Fibroblast of lung (primary cell): ENCODE results near the gene ATP13A4. TPM values are rescaled to one million over a fixed set of nuclear protein-coding genes. Genes with fewer than 3 reads are reported as not detected.

Experiments
- DNase-seq, 2 donors: peaks; one replicate each; pipeline versions ENCODE4 v3.0.0 to v3.0.0-alpha.2; 2010; ENCODE audit warnings: low read depth in 2 of 2
- H2AFZ ChIP-seq: 2 replicates; pipeline ENCODE4 v1.5.1; 2012; ENCODE audit warnings: low read length, control low read depth, inconsistent platforms
- H3K27ac ChIP-seq: 2 replicates; pipeline ENCODE4 v1.5.1; 2011; ENCODE audit warnings: low read length, control low read depth; ENCODE audit not compliant: insufficient read depth
- H3K27me3 ChIP-seq: 2 replicates; pipeline ENCODE4 v1.5.1; 2011; ENCODE audit warnings: mild to moderate bottlenecking, low read length; ENCODE audit not compliant: control insufficient read depth, insufficient read depth
- H3K36me3 ChIP-seq: 2 replicates; pipeline ENCODE4 v1.5.1; 2011; ENCODE audit warnings: low read length; ENCODE audit not compliant: control insufficient read depth, insufficient read depth
- H3K4me1 ChIP-seq: 2 replicates; pipeline ENCODE4 v1.5.1; 2011; ENCODE audit warnings: low read length; ENCODE audit not compliant: control insufficient read depth, insufficient read depth; ENCODE audit errors: extremely low read depth
- H3K4me2 ChIP-seq: 2 replicates; pipeline ENCODE4 v1.5.1; 2011; ENCODE audit warnings: low read length, control low read depth; ENCODE audit not compliant: insufficient read depth; ENCODE audit errors: extremely low read depth
- H3K4me3 ChIP-seq, 4 experiments: fragments of 200-600 bp in 1 of 4; sonication (generic) in 1 of 4; replicated peaks in 1 of 4; 2 replicates each; pipeline ENCODE4 v1.5.1; 2011 to 2016; ENCODE audit warnings: low read length in 4 of 4, low read depth in 3 of 4, mild to moderate bottlenecking in 3 of 4, control low read depth in 2 of 4, inconsistent platforms in 1 of 4, mixed read lengths in 1 of 4; ENCODE audit not compliant: insufficient read depth in 1 of 4; ENCODE audit errors: control extremely low read depth in 1 of 4
- H3K79me2 ChIP-seq: 2 replicates; pipeline ENCODE4 v1.5.1; 2012; ENCODE audit warnings: mild to moderate bottlenecking, low read length, inconsistent platforms; ENCODE audit not compliant: control insufficient read depth, insufficient read depth
- H3K9ac ChIP-seq: 2 replicates; pipeline ENCODE4 v1.5.1; 2011; ENCODE audit warnings: mild to moderate bottlenecking, low read length, control low read depth; ENCODE audit not compliant: insufficient read depth
- H3K9me3 ChIP-seq: 2 replicates; pipeline ENCODE4 v1.5.1; 2012; ENCODE audit warnings: low read depth, low read length; ENCODE audit not compliant: control insufficient read depth, insufficient read depth
- H4K20me1 ChIP-seq: 2 replicates; pipeline ENCODE4 v1.5.1; 2011; ENCODE audit warnings: low read length; ENCODE audit not compliant: control insufficient read depth, insufficient read depth; ENCODE audit errors: extremely low read depth
- EZH2 ChIP-seq: IDR thresholded peaks from 2 replicates; pipeline ENCODE4 v1.5.1; 2012; ENCODE audit warnings: low read length, control low read depth, mild to moderate bottlenecking; ENCODE audit errors: missing control alignments
- polyA plus RNA-seq, 2 donors: library from polyadenylated mRNA; depleted of rRNA in 1 of 2; stranded (reverse) in 1 of 2; unstranded in 1 of 2; fragments of >200 nt; gene quantifications; 2 replicates each; pipeline ENCODE4 v1.2.1, GENCODE V29; 2011 to 2012; ENCODE audit warnings: missing spikeins in 1 of 2
- total RNA-seq: library from RNA; depleted of rRNA; stranded (reverse); fragments of >200 nt; gene quantifications from 2 replicates; pipeline ENCODE4 v1.2.1, GENCODE V29; 2014
- TF ChIP-seq, protein P1 (sequence below), 2 donors: IDR thresholded peaks in 1 of 2; conservative IDR thresholded peaks in 1 of 2; 1 replicate in 1 of 2; 2 replicates in 1 of 2; pipeline ENCODE4 v1.5.1; 2011 to 2012; ENCODE audit warnings: low read length in 2 of 2, control low read depth in 1 of 2, inconsistent platforms in 1 of 2, low read depth in 1 of 2, mild to moderate bottlenecking in 1 of 2

Gene ATP13A4
- total and polyA plus RNA-seq, 2 donors (not counting 1 experiment from before 2014, with no cell fraction given), result 0.01 to 0.33 TPM

DNA sequence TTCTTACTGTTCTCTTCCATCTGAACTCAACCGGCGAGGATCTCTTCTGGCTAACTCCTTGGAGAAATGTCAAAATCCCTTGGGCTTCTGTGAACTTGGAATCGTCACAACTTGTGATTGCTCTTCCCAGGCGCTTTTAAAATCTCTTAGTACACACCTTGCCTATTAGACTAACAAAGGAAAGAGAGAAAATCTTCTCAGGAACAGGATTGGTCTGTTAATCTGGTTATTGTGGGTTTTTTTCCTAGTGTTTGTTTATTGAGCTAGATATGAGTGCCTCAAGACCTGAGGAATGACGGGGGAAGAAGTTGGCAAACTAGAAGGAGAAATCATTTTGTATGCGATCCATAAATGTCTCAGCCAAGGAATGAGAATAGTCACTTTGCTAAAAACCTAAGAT lies 176.0 kb downstream of the ATP13A4 start, which contains the start of gene ATP13A5:
Gene ATP13A5, minus strand, starts transcription at position 48 of the 400 bp plus-strand sequence. Its CDS starts 28 bp downstream, at position 20.
- H4K20me1 ChIP-seq, result no peaks in the 10 kb centered on the region
- no peak within 1 kb of the TSS for H3K27ac ChIP-seq
- H3K4me2 ChIP-seq, result no peak within 1 kb of the TSS
- H3K9ac ChIP-seq, result no peak within 1 kb of the TSS
- no peaks in the 10 kb centered on the region for H3K36me3 ChIP-seq
- TF ChIP-seq, protein P1, sequence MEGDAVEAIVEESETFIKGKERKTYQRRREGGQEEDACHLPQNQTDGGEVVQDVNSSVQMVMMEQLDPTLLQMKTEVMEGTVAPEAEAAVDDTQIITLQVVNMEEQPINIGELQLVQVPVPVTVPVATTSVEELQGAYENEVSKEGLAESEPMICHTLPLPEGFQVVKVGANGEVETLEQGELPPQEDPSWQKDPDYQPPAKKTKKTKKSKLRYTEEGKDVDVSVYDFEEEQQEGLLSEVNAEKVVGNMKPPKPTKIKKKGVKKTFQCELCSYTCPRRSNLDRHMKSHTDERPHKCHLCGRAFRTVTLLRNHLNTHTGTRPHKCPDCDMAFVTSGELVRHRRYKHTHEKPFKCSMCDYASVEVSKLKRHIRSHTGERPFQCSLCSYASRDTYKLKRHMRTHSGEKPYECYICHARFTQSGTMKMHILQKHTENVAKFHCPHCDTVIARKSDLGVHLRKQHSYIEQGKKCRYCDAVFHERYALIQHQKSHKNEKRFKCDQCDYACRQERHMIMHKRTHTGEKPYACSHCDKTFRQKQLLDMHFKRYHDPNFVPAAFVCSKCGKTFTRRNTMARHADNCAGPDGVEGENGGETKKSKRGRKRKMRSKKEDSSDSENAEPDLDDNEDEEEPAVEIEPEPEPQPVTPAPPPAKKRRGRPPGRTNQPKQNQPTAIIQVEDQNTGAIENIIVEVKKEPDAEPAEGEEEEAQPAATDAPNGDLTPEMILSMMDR (conservative IDR thresholded peaks at IDR 0.05 in 1 of 2, IDR thresholded peaks at IDR 0.05 in 1 of 2; ENCODE audit: low read depth in 1 of 2, low read length in 2 of 2), result no peak
- TF ChIP-seq EZH2, result no peak
- no peak within 1 kb of the TSS for H2AFZ ChIP-seq
- DNase-seq, result peak in 1 of 2 donors; percentile 23
- H3K27me3 ChIP-seq, result no peaks in the 10 kb centered on the region
- H3K4me3 ChIP-seq, result no peak within 1 kb of the TSS
- no peaks in the 10 kb centered on the region for H3K4me1 ChIP-seq
- no peaks in the 10 kb centered on the region for H3K9me3 ChIP-seq
- no peaks in the 10 kb centered on the region for H3K79me2 ChIP-seq

DNA sequence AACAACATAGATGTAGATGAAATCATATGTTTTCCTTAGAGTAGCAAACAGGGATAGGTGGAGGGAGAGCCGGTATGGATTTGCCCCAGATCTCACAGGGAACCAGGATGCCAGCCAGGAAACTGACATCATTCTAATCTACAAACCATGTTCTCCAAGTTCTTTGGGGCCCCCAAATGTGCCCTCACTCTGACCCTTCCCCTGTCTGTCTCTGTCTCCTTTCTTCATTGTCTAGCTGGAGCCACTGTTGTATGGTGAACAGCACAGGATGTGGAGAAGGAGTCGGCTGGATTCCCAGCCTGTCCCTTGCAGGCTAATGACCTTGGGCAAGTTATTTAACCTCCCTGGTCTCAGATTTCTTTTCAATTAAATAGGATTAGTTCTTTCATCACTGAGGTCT lies 177.1 kb downstream of the ATP13A4 start:
- Histone ChIP-seq H3K36me3 (no peaks in the 10 kb centered on the region), H4K20me1 (no peaks in the 10 kb centered on the region)
- TF ChIP-seq EZH2, result no peak
- TF ChIP-seq, protein P1 (conservative IDR thresholded peaks at IDR 0.05 in 1 of 2, IDR thresholded peaks at IDR 0.05 in 1 of 2; ENCODE audit: low read depth in 1 of 2, low read length in 2 of 2), result no peak

DNA sequence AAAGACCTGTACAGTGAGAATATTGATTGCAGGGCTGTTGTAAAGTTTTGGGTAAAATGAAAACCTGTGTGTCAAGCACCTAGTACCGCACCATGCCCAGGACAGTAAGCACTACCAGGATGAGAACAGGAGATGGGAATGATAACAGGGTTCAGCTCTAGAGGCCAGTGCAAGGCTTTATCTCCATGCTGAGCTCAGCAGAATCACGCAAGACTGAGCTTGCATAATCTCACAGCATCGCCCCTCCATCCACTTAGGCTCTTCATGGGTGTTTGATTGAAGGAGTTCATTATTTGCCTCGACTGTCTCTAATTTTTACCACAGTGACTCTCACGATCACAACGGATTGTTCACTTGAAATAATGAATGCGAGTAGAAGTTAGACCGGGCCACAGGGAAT lies 179.1 kb downstream of the ATP13A4 start:
- no peaks in the 10 kb centered on the region for H3K9me3 ChIP-seq
- TF ChIP-seq EZH2, result no peak
- TF ChIP-seq, protein P1 (conservative IDR thresholded peaks at IDR 0.05 in 1 of 2, IDR thresholded peaks at IDR 0.05 in 1 of 2; ENCODE audit: low read depth in 1 of 2, low read length in 2 of 2), result no peak

More for the DNA sequence above, 177.1 kb downstream of the ATP13A4 start:
- Histone ChIP-seq H3K27ac (no peak overlapping the region), H2AFZ (no peak overlapping the region), H3K79me2 (no peaks in the 10 kb centered on the region), H3K4me2 (no peak overlapping the region), H3K9me3 (no peaks in the 10 kb centered on the region), H3K9ac (no peak overlapping the region), H3K27me3 (no peaks in the 10 kb centered on the region), H3K4me3 (no peak overlapping the region), H3K4me1 (no peaks in the 10 kb centered on the region)
- DNase-seq, result peak in 1 of 2 donors; percentile 4

More for the DNA sequence above, 179.1 kb downstream of the ATP13A4 start:
- H3K27me3 ChIP-seq, result no peaks in the 10 kb centered on the region
- no peaks in the 10 kb centered on the region for H3K79me2 ChIP-seq
- no peaks in the 10 kb centered on the region for H4K20me1 ChIP-seq
- H2AFZ ChIP-seq, result no peak overlapping the region
- H3K27ac ChIP-seq, result no peak overlapping the region
- H3K9ac ChIP-seq, result no peak overlapping the region
- H3K36me3 ChIP-seq, result no peaks in the 10 kb centered on the region
- no peaks in the 10 kb centered on the region for H3K4me1 ChIP-seq
- DNase-seq, result no peak
- H3K4me2 ChIP-seq, result no peak overlapping the region
- H3K4me3 ChIP-seq, result no peak overlapping the region
